HEK293 (cell line): ENCODE results near the gene GSTM4.
"Not testable (repeated sequence)": the region's sequence is repeated elsewhere in the genome, so short reads cannot be mapped to it uniquely, and the experiment has no call there.

Experiments used
- CTCF ChIA-PET: fragments of 350-600 bp; formaldehyde crosslinking; extraction: SDS; loops from one replicate; lab custom pipeline; 2021; ENCODE audit warnings: antibody characterized with exemption; lab: Yijun Ruan, JAX
- POLR2A ChIA-PET: fragments of 300-600 bp; formaldehyde crosslinking; extraction: SDS; loops from one replicate; lab custom pipeline; 2020; ENCODE audit warnings: antibody characterized with exemption, inconsistent platforms; lab: Yijun Ruan, JAX
- H3K27ac ChIP-seq: fragments of 200-500 bp; sonication (Bioruptor generic); 2 replicates; pipeline ENCODE4 v1.5.1; 2014; ENCODE audit warnings: low read depth, low read length, control low read depth, inconsistent platforms; ENCODE audit errors: extremely low read depth
- H3K36me3 ChIP-seq, 2 experiments: fragments of 200-500 bp in 1 of 2; sonication (Bioruptor generic) in 1 of 2; 1 replicate in 1 of 2; 2 replicates in 1 of 2; pipeline ENCODE4 v1.5.1; 2014 to 2017; ENCODE audit warnings: inconsistent platforms in 2 of 2, low read length in 2 of 2; ENCODE audit not compliant: control insufficient read depth in 2 of 2, insufficient read depth in 1 of 2
- H3K4me1 ChIP-seq: fragments of 200-500 bp; sonication (Bioruptor generic); 2 replicates; pipeline ENCODE4 v1.5.1; 2014; ENCODE audit warnings: mild to moderate bottlenecking, low read length, inconsistent platforms; ENCODE audit not compliant: control insufficient read depth, insufficient read depth
- H3K4me3 ChIP-seq: 2 replicates; pipeline ENCODE4 v1.5.1; 2011; ENCODE audit warnings: low read depth, mild to moderate bottlenecking, control low read depth, low read length, moderate library complexity
- H3K9me3 ChIP-seq: fragments of 200-500 bp; sonication (Bioruptor generic); 2 replicates; pipeline ENCODE4 v1.5.1; 2014; ENCODE audit warnings: low read depth, low read length, inconsistent platforms; ENCODE audit not compliant: control insufficient read depth, insufficient read depth
- HOXD13 ChIP-seq: sonication (generic); formaldehyde crosslinking; IDR thresholded peaks from 2 replicates; pipeline ENCODE4 v1.8.0; 2022; ENCODE audit warnings: missing genetic modification reagents, borderline replicate concordance
- SCRT2 ChIP-seq: fragments of 450-650 bp; formaldehyde crosslinking; IDR thresholded peaks from 2 replicates; pipeline ENCODE4 v1.5.1; 2016; ENCODE audit warnings: missing biosample characterization, missing genetic modification characterization
- ZNF473 ChIP-seq: fragments of 450-650 bp; formaldehyde crosslinking; IDR thresholded peaks from 2 replicates; pipeline ENCODE4 v1.5.1; 2017; ENCODE audit warnings: missing biosample characterization, missing genetic modification characterization

Gene GSTM4

DNA sequence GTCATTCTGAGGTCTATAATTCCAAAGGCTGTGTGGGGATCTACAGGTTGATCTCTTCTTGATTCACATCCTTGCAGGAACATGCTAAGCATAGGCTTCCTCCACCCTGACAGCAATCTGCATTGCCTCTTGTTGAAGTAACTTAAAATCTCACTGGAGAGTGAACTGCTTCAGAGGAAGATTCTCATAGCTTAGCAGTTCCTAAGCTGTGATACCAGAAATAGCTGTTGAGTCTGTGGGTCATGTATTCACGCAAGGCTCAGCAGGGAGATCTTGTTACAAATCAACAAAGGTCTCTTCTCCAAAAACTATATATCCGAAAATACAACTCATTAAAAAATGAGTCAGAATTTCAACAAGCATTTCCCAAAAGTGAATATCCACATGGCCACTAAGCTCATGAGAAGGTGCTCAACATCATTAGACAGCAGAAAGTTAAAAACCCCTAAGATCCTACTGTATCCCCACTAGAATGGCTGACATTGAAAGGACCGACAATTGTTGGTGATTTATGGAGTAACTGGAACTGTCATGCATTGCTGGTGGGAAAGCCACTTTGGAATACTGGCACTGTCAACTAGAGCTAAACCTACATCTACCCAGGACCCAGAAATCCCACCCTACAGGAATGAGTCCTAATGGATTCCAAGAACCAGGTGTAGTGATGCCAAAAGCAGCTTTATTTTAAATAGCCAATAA, 20.9 kb downstream of the GSTM4 start:
- H3K36me3 ChIP-seq, POLR2A ChIA-PET: not testable (repeated sequence)
- CTCF ChIA-PET: interaction anchor here (0.8 kb wide), 1 partner anchor 22 kb away, joined by 3 read pairs; no protein-coding TSS in a partner anchor

DNA sequence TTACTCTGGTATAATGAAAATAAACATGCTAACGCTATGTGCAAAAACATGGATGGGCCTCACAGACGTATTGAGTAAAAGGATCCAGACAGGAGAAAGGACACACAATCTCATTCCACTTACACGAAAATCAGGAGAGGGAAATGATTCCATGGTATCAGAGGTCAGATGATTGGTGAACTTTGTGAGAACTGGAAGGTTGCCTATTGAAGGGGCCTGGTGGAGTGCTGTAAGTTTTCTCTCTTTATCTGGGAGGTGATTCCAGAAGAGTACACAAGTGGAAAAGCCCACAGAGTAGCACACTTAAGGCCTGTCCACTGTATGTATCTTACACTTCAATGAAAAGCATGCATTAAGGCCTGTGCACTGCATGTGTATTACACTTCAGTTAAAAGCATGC, 21.6 kb downstream of the GSTM4 start:
- no peaks in the 10 kb centered on the region for H3K4me1 ChIP-seq
- no peak overlapping the region for H3K4me3 ChIP-seq
- H3K27ac ChIP-seq: no peak overlapping the region
- CTCF ChIA-PET: interaction anchor here (0.8 kb wide), 1 partner anchor 23 kb away, joined by 3 read pairs; no protein-coding TSS in a partner anchor
- H3K9me3 ChIP-seq: no peaks in the 10 kb centered on the region
- POLR2A ChIA-PET: no interaction called here
- no peaks in the 10 kb centered on the region for H3K36me3 ChIP-seq
- TF ChIP-seq HOXD13 (CRISPR knock-in tag): no peak
- no peak for TF ChIP-seq ZNF473 (tag by site-specific recombination)

More for the DNA sequence above, 20.9 kb downstream of the GSTM4 start:
- not testable (repeated sequence) for H3K4me3 ChIP-seq, H3K4me1 ChIP-seq, H3K27ac ChIP-seq, H3K9me3 ChIP-seq
- peak; percentile 29; the same call in 1 of the 2 replicates for TF ChIP-seq SCRT2 (tag by site-specific recombination)

DNA sequence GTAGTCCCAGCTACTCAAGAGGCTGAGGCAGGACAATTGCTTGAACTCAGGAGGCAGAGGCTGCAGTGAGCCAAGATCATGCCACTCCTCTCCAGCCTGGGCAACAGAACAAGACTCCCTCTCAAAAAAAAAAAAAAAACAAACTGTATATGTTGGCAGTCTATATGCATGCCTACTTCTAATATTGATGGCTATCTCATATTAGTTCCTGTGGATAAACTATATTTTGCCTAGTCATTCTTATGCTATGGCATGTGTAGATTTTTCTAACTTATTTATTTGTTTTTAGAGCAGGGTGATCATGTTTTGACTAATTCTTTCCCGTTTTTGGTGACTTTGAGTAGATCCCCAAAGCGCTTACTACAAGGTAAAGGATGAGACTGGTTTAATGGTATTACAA, 22.7 kb downstream of the GSTM4 start:
- CTCF ChIA-PET, H3K36me3 ChIP-seq, POLR2A ChIA-PET: not testable (repeated sequence)

DNA sequence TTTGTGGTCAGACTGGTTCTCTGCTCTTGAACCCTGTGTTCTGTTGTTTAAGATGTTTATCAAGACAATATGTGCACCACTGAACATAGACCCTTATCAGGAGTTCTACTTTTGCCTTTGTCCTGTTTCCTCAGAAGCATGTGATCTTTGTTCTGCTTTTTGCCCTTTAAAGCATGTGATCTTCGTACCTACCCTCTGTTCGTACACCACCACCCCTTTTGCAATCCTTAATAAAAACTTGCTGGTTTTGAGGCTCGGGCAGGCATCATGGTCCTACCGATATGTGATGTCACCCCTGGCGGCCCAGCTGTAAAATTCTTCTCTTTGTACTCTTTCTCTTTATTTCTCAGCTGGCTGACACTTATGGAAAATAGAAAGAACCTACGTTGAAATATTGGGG, 28.9 kb downstream of the GSTM4 start:
- H3K9me3 ChIP-seq, CTCF ChIA-PET, H3K27ac ChIP-seq, POLR2A ChIA-PET, H3K4me1 ChIP-seq, H3K4me3 ChIP-seq, H3K36me3 ChIP-seq: not testable (repeated sequence)

More for the DNA sequence above, 22.7 kb downstream of the GSTM4 start:
- H3K9me3 ChIP-seq, H3K27ac ChIP-seq, H3K4me1 ChIP-seq, H3K4me3 ChIP-seq: not testable (repeated sequence)

DNA sequence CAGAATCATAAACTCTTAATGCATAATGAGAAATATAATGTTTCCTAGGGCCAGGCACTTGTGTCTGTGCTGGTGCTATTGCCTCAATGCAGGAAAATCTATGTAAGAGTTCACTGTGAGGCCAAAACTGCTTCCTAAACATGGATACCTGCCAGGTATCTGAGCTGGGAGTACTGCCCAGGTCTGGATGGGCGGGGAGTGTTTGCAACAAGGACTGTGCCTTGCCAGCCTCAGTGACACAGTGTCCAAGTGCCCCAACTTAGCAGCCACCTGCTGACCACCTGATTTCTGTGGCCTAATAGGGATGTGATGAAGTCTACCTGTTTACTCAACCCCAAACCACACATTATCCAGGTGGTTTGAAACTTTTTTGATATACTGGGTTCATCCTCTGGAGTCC, 29.5 kb downstream of the GSTM4 start:
- H3K9me3 ChIP-seq, H3K4me3 ChIP-seq, CTCF ChIA-PET, H3K4me1 ChIP-seq, POLR2A ChIA-PET, H3K36me3 ChIP-seq, H3K27ac ChIP-seq: not testable (repeated sequence)

DNA sequence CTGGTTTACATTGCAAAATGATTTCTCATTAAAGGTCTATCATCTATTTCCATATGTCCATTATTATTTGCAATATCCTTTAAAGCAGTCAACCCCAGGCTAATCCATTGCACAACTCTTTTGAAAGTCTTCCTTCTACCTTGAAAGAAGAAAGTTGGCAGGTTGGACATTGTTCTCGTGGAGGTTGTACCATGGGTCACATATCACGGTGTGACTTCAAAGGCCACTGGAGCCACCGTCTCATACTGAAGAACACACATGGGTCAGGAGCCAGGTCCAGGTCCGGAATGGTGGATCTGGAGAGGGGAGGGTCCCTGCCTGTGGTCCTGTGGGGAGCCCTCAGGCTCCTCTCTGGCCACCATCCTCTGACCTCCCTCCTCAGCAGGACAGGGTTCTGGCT, 30.0 kb downstream of the GSTM4 start:
- H3K36me3 ChIP-seq, H3K27ac ChIP-seq, POLR2A ChIA-PET, H3K9me3 ChIP-seq, CTCF ChIA-PET, H3K4me1 ChIP-seq, H3K4me3 ChIP-seq: not testable (repeated sequence)

DNA sequence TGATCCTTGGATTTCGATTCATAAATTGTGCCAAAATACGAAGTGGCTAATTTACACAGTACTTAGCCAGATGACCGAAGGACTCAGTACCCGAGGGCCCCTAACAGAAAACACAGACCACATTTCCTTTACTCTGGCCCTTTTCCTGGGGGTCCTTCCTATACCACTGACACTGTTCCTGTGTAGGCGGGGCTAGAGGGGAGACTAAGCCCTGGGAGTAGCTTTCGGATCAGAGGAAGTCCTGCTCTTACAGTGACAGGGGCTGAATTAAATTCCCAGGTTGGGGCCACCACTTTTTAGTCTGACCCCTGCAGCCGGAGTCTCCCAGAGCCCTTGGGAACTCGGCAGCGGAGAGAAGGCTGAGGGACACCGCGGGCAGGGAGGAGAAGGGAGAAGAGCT, 31.2 kb downstream of the GSTM4 start:
- H3K4me1 ChIP-seq, H3K27ac ChIP-seq, H3K9me3 ChIP-seq, H3K36me3 ChIP-seq, CTCF ChIA-PET, POLR2A ChIA-PET, H3K4me3 ChIP-seq: not testable (repeated sequence)
